K562 (cell line): ENCODE data around the gene LMNA. TPM values are rescaled to one million over a fixed set of nuclear protein-coding genes. Genes with fewer than 3 reads are reported as not detected.
A peak's percentile ranks its signal among the peaks of the same experiment; 100 is the strongest.

Experiments
- BACH1 ChIP-seq: fragments of 200-800 bp; sonication (Bioruptor generic); IDR thresholded peaks from 2 replicates; pipeline ENCODE4 v1.6.1; 2016; ENCODE audit warnings: missing genetic modification characterization, missing compliant biosample characterization
- BRCA1 ChIP-seq, 2 experiments: fragments of 450-650 bp in 1 of 2; sonication (generic) in 1 of 2; formaldehyde crosslinking in 1 of 2; IDR thresholded peaks; 2 replicates each; pipeline versions ENCODE4 v1.5.0 to v1.6.1; 2017 to 2020; ENCODE audit warnings: mild to moderate bottlenecking in 1 of 2, missing genetic modification reagents in 1 of 2
- CAMTA2 ChIP-seq: fragments of 250-450 bp; sonication (Bioruptor Pico); conservative IDR thresholded peaks from 2 replicates; pipeline ENCODE4 v1.5.1; 2022
- ERF ChIP-seq: fragments of 450-650 bp; formaldehyde crosslinking; IDR thresholded peaks from 2 replicates; pipeline ENCODE4 v1.4.0; 2020; ENCODE audit warnings: mild to moderate bottlenecking, mixed read lengths
- MGA ChIP-seq: fragments of 450-650 bp; IDR thresholded peaks from 2 replicates; pipeline ENCODE4 v1.6.1; 2016; ENCODE audit warnings: mild to moderate bottlenecking, moderate library complexity
- MNT ChIP-seq, 2 experiments: fragments of 450-650 bp; conservative IDR thresholded peaks; 2 replicates each; pipeline ENCODE4 v1.6.1; 2017; ENCODE audit warnings: mild to moderate bottlenecking in 2 of 2, moderate library complexity in 2 of 2
- MYBL2 ChIP-seq, 2 experiments: fragments of 450-650 bp in 1 of 2; sonication (generic) in 1 of 2; formaldehyde crosslinking in 1 of 2; IDR thresholded peaks; 2 replicates each; pipeline versions ENCODE4 v1.6.1 to v1.8.1; 2017 to 2022; ENCODE audit warnings: borderline replicate concordance in 1 of 2, inconsistent platforms in 1 of 2, low read depth in 1 of 2, mild to moderate bottlenecking in 1 of 2, missing genetic modification reagents in 1 of 2, moderate library complexity in 1 of 2
- NEUROD1 ChIP-seq: fragments of 150-350 bp; IDR thresholded peaks from 2 replicates; pipeline ENCODE4 v1.6.1; 2014; ENCODE audit warnings: borderline replicate concordance, low read length, low read depth; ENCODE audit not compliant: partially characterized antibody
- NFIC ChIP-seq: fragments of 450-650 bp; IDR thresholded peaks from 2 replicates; pipeline ENCODE4 v1.6.1; 2017; ENCODE audit warnings: mild to moderate bottlenecking, inconsistent platforms
- SMARCA4 ChIP-seq: fragments of 450-650 bp; IDR thresholded peaks from 2 replicates; pipeline ENCODE4 v1.6.1; 2016
- SMARCE1 ChIP-seq: fragments of 450-650 bp; IDR thresholded peaks from 2 replicates; pipeline ENCODE4 v1.7.1; 2016; ENCODE audit warnings: mild to moderate bottlenecking
- SNIP1 ChIP-seq: fragments of 450-650 bp; IDR thresholded peaks from 2 replicates; pipeline ENCODE4 v1.7.1; 2017; ENCODE audit warnings: low read depth, mild to moderate bottlenecking
- TOE1 ChIP-seq, 2 experiments: fragments of 450-650 bp in 1 of 2; sonication (generic) in 1 of 2; formaldehyde crosslinking in 1 of 2; IDR thresholded peaks; 2 replicates each; pipeline versions ENCODE4 v1.7.1 to v1.8.0; 2016 to 2022; ENCODE audit warnings: borderline replicate concordance in 2 of 2, mild to moderate bottlenecking in 2 of 2, antibody characterized with exemption in 1 of 2, inconsistent platforms in 1 of 2, low read depth in 1 of 2, missing genetic modification reagents in 1 of 2, moderate library complexity in 1 of 2
- polyA plus RNA-seq, 8 experiments: library from polyadenylated mRNA; depleted of rRNA in 4 of 8; stranded (reverse) in 5 of 8; unstranded in 3 of 8; fragments of >200 nt; fragmentation: Nextera tagmentation in 2 of 8; fragmentation: Illumina TruSeq in 1 of 8; extraction: Ambion mirVana in 2 of 8; extraction: Trizol in 1 of 8; gene quantifications; 2 replicates each; pipeline versions ENCODE4 v1.2.1 to v1.2.3, GENCODE V29; 2011 to 2014; ENCODE audit warnings: inconsistent platforms in 1 of 8, missing spikeins in 1 of 8
- total RNA-seq, 7 experiments: library from RNA; depleted of rRNA in 6 of 7; stranded (reverse); fragments of >200 nt in 6 of 7; fragmentation: Illumina TruSeq in 2 of 7; extraction: Trizol in 2 of 7; gene quantifications; 2 replicates each; pipeline versions ENCODE4 v1.2.1 to v1.2.3, GENCODE V29; 2011 to 2021; ENCODE audit warnings: low replicate concordance in 1 of 7

LMNA gene
- total and polyA plus RNA-seq, 9 of the 15 experiments (the other 6 are each of a cell fraction or from before 2014, with no cell fraction given) = 1.00 to 347 (median 88.2) TPM

GRCh38 chr1:156115514-156116374 lies 1.2 kb downstream of the LMNA start (continued):
- no peak for TF ChIP-seq SNIP1
- TF ChIP-seq BACH1 (tag) = no peak
- TF ChIP-seq NFIC = peak; percentile 91
- no peak for TF ChIP-seq TOE1 (IDR thresholded peaks at IDR 0.05; ENCODE audit: borderline replicate concordance)
- 0 out of 2 replicates have a peak, but pooled peaks have one; percentile 63 for TF ChIP-seq TOE1 (CRISPR knock-in tag; IDR thresholded peaks at IDR 0.05; ENCODE audit: borderline replicate concordance, low read depth)
- TF ChIP-seq MNT (conservative IDR thresholded peaks at IDR 0.05) = 0 out of 4 replicates have a peak, but pooled peaks of 1 of the 2 experiments have one; percentile 23
- TF ChIP-seq ERF (CRISPR knock-in tag) = no peak
- TF ChIP-seq SMARCA4 = 0 out of 2 replicates have a peak, but pooled peaks have one; percentile 0
- no peak for TF ChIP-seq MGA
- peak; percentile 89 for TF ChIP-seq MYBL2 (IDR thresholded peaks at IDR 0.05; ENCODE audit: low read depth)
- no peak for TF ChIP-seq MYBL2 (CRISPR knock-in tag; IDR thresholded peaks at IDR 0.05; ENCODE audit: borderline replicate concordance)
- no peak for TF ChIP-seq NEUROD1
- no peak for TF ChIP-seq SMARCE1
- no peak for TF ChIP-seq CAMTA2 (CRISPR knock-in tag)
- TF ChIP-seq BRCA1 (IDR thresholded peaks at IDR 0.05) = no peak
- TF ChIP-seq BRCA1 (CRISPR knock-in tag; IDR thresholded peaks at IDR 0.05) = 0 out of 2 replicates have a peak, but pooled peaks have one; percentile 77
